ENCODE data around the gene SKIC8.

Gene SKIC8

GRCh38 chr15:78242128-78242527 lies 57.3 kb downstream of the SKIC8 start:
- DNase-seq, result no peak
- TF ChIP-seq, protein P1, sequence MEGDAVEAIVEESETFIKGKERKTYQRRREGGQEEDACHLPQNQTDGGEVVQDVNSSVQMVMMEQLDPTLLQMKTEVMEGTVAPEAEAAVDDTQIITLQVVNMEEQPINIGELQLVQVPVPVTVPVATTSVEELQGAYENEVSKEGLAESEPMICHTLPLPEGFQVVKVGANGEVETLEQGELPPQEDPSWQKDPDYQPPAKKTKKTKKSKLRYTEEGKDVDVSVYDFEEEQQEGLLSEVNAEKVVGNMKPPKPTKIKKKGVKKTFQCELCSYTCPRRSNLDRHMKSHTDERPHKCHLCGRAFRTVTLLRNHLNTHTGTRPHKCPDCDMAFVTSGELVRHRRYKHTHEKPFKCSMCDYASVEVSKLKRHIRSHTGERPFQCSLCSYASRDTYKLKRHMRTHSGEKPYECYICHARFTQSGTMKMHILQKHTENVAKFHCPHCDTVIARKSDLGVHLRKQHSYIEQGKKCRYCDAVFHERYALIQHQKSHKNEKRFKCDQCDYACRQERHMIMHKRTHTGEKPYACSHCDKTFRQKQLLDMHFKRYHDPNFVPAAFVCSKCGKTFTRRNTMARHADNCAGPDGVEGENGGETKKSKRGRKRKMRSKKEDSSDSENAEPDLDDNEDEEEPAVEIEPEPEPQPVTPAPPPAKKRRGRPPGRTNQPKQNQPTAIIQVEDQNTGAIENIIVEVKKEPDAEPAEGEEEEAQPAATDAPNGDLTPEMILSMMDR (IDR thresholded peaks at IDR 0.05; ENCODE audit: low read depth, low read length, missing control alignments), result peak; percentile 73
- no peaks in the 10 kb centered on the region for H3K27me3 ChIP-seq (replicated peaks)
- no peak overlapping the region for H3K27ac ChIP-seq
- no peaks in the 10 kb centered on the region for H3K36me3 ChIP-seq (replicated peaks)
- no peak overlapping the region for H3K4me3 ChIP-seq (ENCODE audit: low read depth, low read length)
- in situ Hi-C loops (cut with HindIII; ENCODE audit: low pct_ligation_motif_present, low sequenced_read_pairs), result no loop called here

DNA sequence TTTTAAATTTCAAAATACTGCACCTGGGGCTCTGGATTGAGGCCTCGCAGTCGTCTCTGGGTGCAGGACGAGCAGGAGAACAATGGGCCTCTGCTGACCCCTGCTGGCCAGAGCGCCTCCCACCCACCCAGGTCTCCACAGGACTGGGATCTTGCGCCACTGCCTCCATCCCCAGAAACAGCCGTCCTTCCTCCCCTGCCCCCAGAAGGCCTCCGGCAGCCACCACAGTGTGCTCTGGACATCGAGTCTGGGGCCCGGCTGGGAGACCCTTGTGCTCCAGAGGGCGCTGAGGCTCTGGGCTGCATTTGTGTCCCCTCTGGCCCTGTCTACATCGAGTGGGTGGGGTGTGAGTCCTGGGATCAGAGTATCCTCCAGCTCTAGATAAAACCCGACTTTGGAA lies 58.4 kb downstream of the SKIC8 start:
- no peak overlapping the region for H3K4me3 ChIP-seq (ENCODE audit: low read depth, low read length)
- no peaks in the 10 kb centered on the region for H3K27me3 ChIP-seq (replicated peaks)
- no peak overlapping the region for H3K27ac ChIP-seq
- peak; percentile 77 for DNase-seq
- TF ChIP-seq, protein P1 (IDR thresholded peaks at IDR 0.05; ENCODE audit: low read depth, low read length, missing control alignments), result peak; percentile 95
- H3K36me3 ChIP-seq (replicated peaks), result no peaks in the 10 kb centered on the region
- in situ Hi-C loops (cut with HindIII; ENCODE audit: low pct_ligation_motif_present, low sequenced_read_pairs), result no loop called here

DNA sequence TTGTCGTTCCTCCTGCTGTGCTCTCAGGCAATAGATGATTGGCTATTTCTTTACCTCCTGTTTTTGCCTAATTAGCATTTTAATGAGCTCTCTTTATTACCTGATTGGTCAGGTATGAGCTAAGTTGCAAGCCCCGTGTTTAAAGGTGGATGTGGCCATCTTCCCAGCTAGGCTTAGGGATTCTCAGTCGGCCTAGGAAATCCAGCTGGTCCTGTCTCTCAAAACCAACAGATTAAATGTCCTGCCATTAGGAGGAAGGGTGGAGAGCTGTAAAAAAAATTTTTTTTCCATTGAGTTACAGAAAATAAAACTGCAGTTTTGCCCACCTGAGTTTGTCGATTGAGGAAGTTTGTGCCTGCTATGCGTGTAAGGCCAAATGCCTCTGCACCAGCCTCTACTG lies 59.6 kb downstream of the SKIC8 start:
- TF ChIP-seq, protein P1 (IDR thresholded peaks at IDR 0.05; ENCODE audit: low read depth, low read length, missing control alignments), result no peak
- in situ Hi-C loops (cut with HindIII; ENCODE audit: low pct_ligation_motif_present, low sequenced_read_pairs), result no loop called here
- no peak overlapping the region for H3K4me3 ChIP-seq (ENCODE audit: low read depth, low read length)
- H3K36me3 ChIP-seq (replicated peaks), result no peaks in the 10 kb centered on the region
- no peak for DNase-seq
- H3K27me3 ChIP-seq (replicated peaks), result peaks cover 4% of the 10 kb centered on the region
- H3K27ac ChIP-seq, result no peak overlapping the region

- H3K4me3 ChIP-seq (ENCODE audit: low read depth, low read length), result no peak overlapping the region
- TF ChIP-seq, protein P1 (IDR thresholded peaks at IDR 0.05; ENCODE audit: low read depth, low read length, missing control alignments), result no peak
- H3K27ac ChIP-seq, result no peak overlapping the region
- in situ Hi-C loops (cut with HindIII; ENCODE audit: low pct_ligation_motif_present, low sequenced_read_pairs), result no loop called here
- H3K36me3 ChIP-seq (replicated peaks), result no peaks in the 10 kb centered on the region
- no peak for DNase-seq
- peaks cover 10% of the 10 kb centered on the region for H3K27me3 ChIP-seq (replicated peaks)
Measured at GRCh38 chr15:78237146-78237545, 62.3 kb downstream of the SKIC8 start.

- Histone ChIP-seq H3K4me3 (ENCODE audit: low read depth, low read length) (no peak overlapping the region), H3K27ac (no peak overlapping the region), H3K27me3 (replicated peaks) (peaks cover 10% of the 10 kb centered on the region), H3K36me3 (replicated peaks) (no peaks in the 10 kb centered on the region)
- in situ Hi-C loops (cut with HindIII; ENCODE audit: low pct_ligation_motif_present, low sequenced_read_pairs), result no loop called here
- TF ChIP-seq, protein P1 (IDR thresholded peaks at IDR 0.05; ENCODE audit: low read depth, low read length, missing control alignments), result no peak
- DNase-seq, result no peak
Measured at GRCh38 chr15:78236491-78236890, 62.9 kb downstream of the SKIC8 start.

- Histone ChIP-seq H3K27me3 (replicated peaks) (peaks cover 10% of the 10 kb centered on the region), H3K36me3 (replicated peaks) (no peaks in the 10 kb centered on the region), H3K27ac (no peak within 1 kb of the TSS), H3K4me3 (ENCODE audit: low read depth, low read length) (no peak within 1 kb of the TSS)
- TF ChIP-seq, protein P1 (IDR thresholded peaks at IDR 0.05; ENCODE audit: low read depth, low read length, missing control alignments), result no peak
- DNase-seq, result no peak
- in situ Hi-C loops (cut with HindIII; ENCODE audit: low pct_ligation_motif_present, low sequenced_read_pairs), result no loop called here
Measured at GRCh38 chr15:78234515-78235040, 64.8 kb downstream of the SKIC8 start, which contains the start of gene ACSBG1. TSS of gene ACSBG1 (minus strand) at chr15:78234565. CDS start at chr15:78234501, 64 bp downstream.
